CD4-positive, alpha-beta T cell treated with Interleukin-21 for 1 hour (primary cell): ENCODE measurements around the gene TRIM23.

Source experiments
- DNase-seq: peaks from one replicate; pipeline ENCODE4 v3.0.0-alpha.2; 2020

Gene TRIM23

GRCh38 chr5:65563777-65564176, 60.4 kb downstream of the TRIM23 start:
- peak; percentile 24 for DNase-seq

DNA sequence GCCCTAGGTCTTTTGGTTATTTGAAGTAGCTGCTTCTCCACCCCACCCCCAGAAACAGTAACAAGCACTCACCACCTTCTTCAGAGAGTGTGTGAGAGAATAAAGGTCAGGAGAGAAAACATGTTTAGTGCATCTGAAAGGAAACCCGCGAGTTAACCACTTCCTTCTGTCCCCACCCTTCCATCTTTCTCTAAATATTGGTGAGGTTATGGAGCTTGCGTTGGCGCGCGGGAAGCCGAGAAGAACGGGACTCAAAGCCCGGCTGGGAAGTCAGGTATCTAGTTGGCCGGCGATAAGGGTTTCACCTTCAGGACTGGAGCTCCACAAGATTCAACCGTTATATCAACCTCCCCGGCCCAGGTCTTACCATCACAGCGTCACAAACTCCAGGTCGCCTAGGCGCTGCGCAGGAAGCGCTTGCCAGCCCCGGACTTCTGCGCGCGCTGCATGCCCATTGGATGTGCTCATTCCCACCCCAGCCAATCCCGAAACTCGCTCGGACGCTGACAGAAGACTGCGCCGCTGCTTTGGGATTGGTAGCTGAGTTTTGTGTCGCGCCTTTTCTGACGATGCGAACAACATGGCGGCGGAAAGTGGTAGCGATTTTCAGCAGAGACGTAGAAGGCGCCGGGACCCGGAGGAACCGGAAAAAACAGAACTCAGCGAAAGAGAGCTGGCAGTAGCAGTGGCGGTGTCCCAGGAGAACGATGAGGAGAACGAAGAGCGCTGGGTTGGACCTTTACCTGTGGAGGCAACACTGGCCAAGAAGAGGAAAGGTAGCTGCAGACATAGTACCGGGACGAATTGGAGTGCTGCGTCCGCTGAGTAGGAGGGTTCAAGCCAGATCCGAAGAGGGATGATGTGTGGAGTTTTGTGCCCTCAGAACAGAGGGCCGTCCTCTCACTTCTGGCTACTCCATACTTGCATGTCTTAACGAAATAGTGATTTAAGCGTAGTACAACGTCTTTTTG, 61.1 kb downstream of the TRIM23 start, which contains the start of the genes CENPK and PPWD1:
TSS of gene CENPK (minus strand) at position 438 of the 971 bp plus-strand sequence. CDS start 8,261 bp downstream, outside the sequence.
TSS of gene PPWD1 (plus strand) at position 566 of the 971 bp plus-strand sequence. CDS start at position 581, 15 bp downstream.
- DNase-seq = peak; percentile 96

- DNase-seq = no peak
These were observed 67.4 kb downstream of the TRIM23 start for GRCh38 chr5:65556718-65557117.

GRCh38 chr5:65556181-65556580, 68.0 kb downstream of the TRIM23 start:
- DNase-seq = no peak

GRCh38 chr5:65555287-65555686, 68.8 kb downstream of the TRIM23 start:
- DNase-seq = no peak

GRCh38 chr5:65553941-65554340, 70.2 kb downstream of the TRIM23 start:
- no peak for DNase-seq

GRCh38 chr5:65548281-65548680, 75.9 kb downstream of the TRIM23 start:
- DNase-seq = no peak

- DNase-seq = no peak
These were observed 78.0 kb downstream of the TRIM23 start for GRCh38 chr5:65546141-65546540.

- DNase-seq = no peak
These were observed 79.7 kb downstream of the TRIM23 start for GRCh38 chr5:65544473-65544872.

DNA sequence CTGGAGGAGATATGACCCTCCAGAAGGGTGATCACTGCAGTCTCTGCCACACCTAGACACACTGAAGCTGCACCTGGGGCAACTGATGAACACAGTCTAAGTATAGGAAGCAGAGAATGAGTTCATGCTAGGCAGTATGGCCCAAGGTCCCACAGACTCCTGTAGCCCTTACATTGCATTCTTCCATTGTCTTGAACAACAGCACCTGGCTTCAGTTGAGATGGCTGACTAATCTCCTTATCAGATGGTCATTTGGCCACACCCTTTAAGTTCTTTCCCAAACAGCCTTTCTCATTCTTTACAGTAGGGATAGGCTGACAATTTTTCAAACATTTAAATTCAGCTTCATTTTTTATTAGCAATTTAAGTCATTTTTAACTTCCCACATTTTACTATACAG, 84.3 kb downstream of the TRIM23 start:
- no peak for DNase-seq
